IMR-90 (cell line): Measurements from ENCODE around the gene CYP46A1. TPM values are rescaled to one million over a fixed set of nuclear protein-coding genes. Genes with fewer than 3 reads are reported as not detected.

Experiments
- ATAC-seq: fragments of 200-7000 bp; cut with Tn5 transposase; 2 replicates; pipeline ENCODE4 v1.9.1; 2020; ENCODE audit warnings: low read depth, mild to moderate bottlenecking, moderate library complexity
- BruUV-seq: library from RNA; stranded (reverse); fragments of 400-500 nt; replicated peaks from 2 replicates; lab custom pipeline; 2021; lab: Mats Ljungman, UMichigan
- CTCF ChIA-PET: fragments of 300-600 bp; formaldehyde crosslinking; extraction: SDS; loops from one replicate; lab custom pipeline; 2021; ENCODE audit warnings: antibody characterized with exemption; lab: Yijun Ruan, JAX
- POLR2A ChIA-PET: fragments of 300-600 bp; sonication (Branson Sonifier 250); formaldehyde crosslinking; loops from one replicate; lab custom pipeline; 2022; ENCODE audit warnings: antibody characterized with exemption; ENCODE audit not compliant: unreplicated experiment; lab: Charles Lee
- DNase-seq: peaks from one replicate; pipeline ENCODE4 v3.0.0; 2013
- H2AFZ ChIP-seq: replicated peaks from 2 replicates; pipeline ENCODE3; 2013; ENCODE audit warnings: low read length, mild to moderate bottlenecking; ENCODE audit not compliant: poor library complexity
- H2AK5ac ChIP-seq: 2 replicates; pipeline ENCODE4 v1.6.1; 2013; ENCODE audit warnings: low read depth, low read length, inconsistent platforms
- H2AK9ac ChIP-seq: replicated peaks from 2 replicates; pipeline ENCODE3; 2013; ENCODE audit warnings: mild to moderate bottlenecking, low read depth, low read length, moderate library complexity; ENCODE audit not compliant: poor library complexity
- H2BK120ac ChIP-seq: 2 replicates; pipeline ENCODE4 v1.6.1; 2013; ENCODE audit warnings: low read depth, low read length, inconsistent platforms
- H2BK15ac ChIP-seq: 3 replicates; pipeline ENCODE4 v1.6.1; 2013; ENCODE audit warnings: low read depth, low read length, inconsistent platforms
- H2BK20ac ChIP-seq: 2 replicates; pipeline ENCODE4 v1.6.1; 2013; ENCODE audit warnings: low read depth, mild to moderate bottlenecking, inconsistent platforms, low read length, moderate library complexity
- H2BK5ac ChIP-seq: 2 replicates; pipeline ENCODE4 v1.6.1; 2013; ENCODE audit warnings: mild to moderate bottlenecking, low read depth, low read length, inconsistent platforms; ENCODE audit not compliant: poor library complexity, severe bottlenecking
- H3K14ac ChIP-seq: replicated peaks from 2 replicates; pipeline ENCODE4 v1.6.1; 2013; ENCODE audit warnings: low read depth, low read length, inconsistent platforms
- H3K18ac ChIP-seq: 2 replicates; pipeline ENCODE4 v1.6.1; 2013; ENCODE audit warnings: low read depth, low read length, control low read depth
- H3K23ac ChIP-seq: 2 replicates; pipeline ENCODE4 v1.6.1; 2013; ENCODE audit warnings: low read depth, low read length, inconsistent platforms
- H3K27ac ChIP-seq: 2 replicates; pipeline ENCODE4 v1.5.1; 2013; ENCODE audit warnings: mild to moderate bottlenecking, control low read depth, low read length; ENCODE audit not compliant: insufficient read depth
- H3K27me3 ChIP-seq: 2 replicates; pipeline ENCODE4 v1.6.1; 2013; ENCODE audit warnings: low read length; ENCODE audit not compliant: control insufficient read depth, insufficient read depth
- H3K36me3 ChIP-seq: 2 replicates; pipeline ENCODE4 v1.6.1; 2013; ENCODE audit warnings: low read length, mixed read lengths; ENCODE audit not compliant: control insufficient read depth, insufficient read depth
- H3K4ac ChIP-seq: 2 replicates; pipeline ENCODE4 v1.6.1; 2013; ENCODE audit warnings: low read depth, low read length, inconsistent platforms
- H3K4me1 ChIP-seq: 2 replicates; pipeline ENCODE4 v1.6.1; 2013; ENCODE audit warnings: low read length, mixed read lengths; ENCODE audit not compliant: control insufficient read depth, insufficient read depth
- H3K4me2 ChIP-seq: 2 replicates; pipeline ENCODE4 v1.6.1; 2013; ENCODE audit warnings: low read depth, mild to moderate bottlenecking, control low read depth, low read length, moderate library complexity
- H3K4me3 ChIP-seq: 2 replicates; pipeline ENCODE4 v1.5.1; 2013; ENCODE audit warnings: low read depth, mild to moderate bottlenecking, control low read depth, low read length, moderate library complexity; ENCODE audit not compliant: insufficient read depth
- H3K56ac ChIP-seq: 2 replicates; pipeline ENCODE4 v1.6.1; 2013; ENCODE audit warnings: low read length, inconsistent platforms; ENCODE audit not compliant: insufficient read depth; ENCODE audit errors: extremely low read depth
- H3K79me1 ChIP-seq, 2 experiments: 2 replicates each; pipeline ENCODE4 v1.6.1; 2013; ENCODE audit warnings: low read length in 2 of 2, inconsistent platforms in 1 of 2, low read depth in 1 of 2
- H3K9ac ChIP-seq: 2 replicates; pipeline ENCODE4 v1.6.1; 2013; ENCODE audit warnings: low read depth, low read length, control low read depth
- H3K9me1 ChIP-seq: 2 replicates; pipeline ENCODE4 v1.6.1; 2013; ENCODE audit warnings: low read length, inconsistent platforms; ENCODE audit not compliant: insufficient read depth
- H3K9me3 ChIP-seq: 2 replicates; pipeline ENCODE4 v1.6.1; 2013; ENCODE audit warnings: low read length; ENCODE audit not compliant: control insufficient read depth, insufficient read depth
- H4K20me1 ChIP-seq: 2 replicates; pipeline ENCODE4 v1.6.1; 2013; ENCODE audit warnings: low read length, inconsistent platforms; ENCODE audit not compliant: insufficient read depth
- H4K5ac ChIP-seq: 2 replicates; pipeline ENCODE4 v1.6.1; 2013; ENCODE audit warnings: mild to moderate bottlenecking, low read depth, low read length, control low read depth
- H4K8ac ChIP-seq, 2 experiments: 2 replicates each; pipeline ENCODE4 v1.6.1; 2013; ENCODE audit warnings: low read depth in 2 of 2, low read length in 2 of 2, control low read depth in 1 of 2, inconsistent platforms in 1 of 2
- H4K91ac ChIP-seq: 2 replicates; pipeline ENCODE4 v1.6.1; 2013; ENCODE audit warnings: low read depth, low read length, inconsistent platforms; ENCODE audit not compliant: insufficient read depth
- BHLHE40 ChIP-seq: fragments of 150-350 bp; IDR thresholded peaks from 2 replicates; pipeline ENCODE4 v1.6.1; 2016; ENCODE audit warnings: mild to moderate bottlenecking, low read depth, low read length
- CEBPB ChIP-seq: IDR thresholded peaks from 2 replicates; pipeline ENCODE4 v1.6.1; 2012; ENCODE audit warnings: low read depth, low read length, improper control_type of control experiment
- CHD1 ChIP-seq: IDR thresholded peaks from 2 replicates; pipeline ENCODE4 v1.6.1; 2012; ENCODE audit warnings: low read depth, low read length, improper control_type of control experiment
- ELK1 ChIP-seq: fragments of 150-350 bp; IDR thresholded peaks from 2 replicates; pipeline ENCODE4 v1.6.1; 2016; ENCODE audit warnings: low read depth, mild to moderate bottlenecking, low read length, moderate library complexity, borderline replicate concordance
- FOS ChIP-seq: fragments of 150-350 bp; IDR thresholded peaks from 2 replicates; pipeline ENCODE4 v1.6.1; 2016; ENCODE audit warnings: low read depth, low read length
- MAZ ChIP-seq: IDR thresholded peaks from 2 replicates; pipeline ENCODE4 v1.6.1; 2012; ENCODE audit warnings: low read depth, mild to moderate bottlenecking, low read length, improper control_type of control experiment, moderate library complexity, borderline replicate concordance
- MXI1 ChIP-seq: IDR thresholded peaks from 2 replicates; pipeline ENCODE4 v1.6.1; 2012; ENCODE audit warnings: low read depth, mild to moderate bottlenecking, low read length, moderate library complexity, borderline replicate concordance
- POLR2A ChIP-seq: IDR thresholded peaks from 2 replicates; pipeline ENCODE4 v1.6.1; 2012; ENCODE audit warnings: mild to moderate bottlenecking, low read depth, low read length
- RAD21 ChIP-seq: IDR thresholded peaks from 2 replicates; pipeline ENCODE4 v1.6.1; 2012; ENCODE audit warnings: low read length, improper control_type of control experiment
- RCOR1 ChIP-seq: IDR thresholded peaks from 2 replicates; pipeline ENCODE4 v1.6.1; 2012; ENCODE audit warnings: mild to moderate bottlenecking, low read length, improper control_type of control experiment; ENCODE audit not compliant: insufficient replicate concordance
- RFX5 ChIP-seq: IDR thresholded peaks from 2 replicates; pipeline ENCODE4 v1.8.0; 2012; ENCODE audit warnings: low read depth, mild to moderate bottlenecking, low read length, moderate library complexity
- SMC3 ChIP-seq: fragments of 150-350 bp; IDR thresholded peaks from 2 replicates; pipeline ENCODE4 v1.6.1; 2016; ENCODE audit warnings: low read depth, mild to moderate bottlenecking, antibody characterized with exemption, low read length, moderate library complexity
- WGBS, 2 experiments: methylation state at CpG; one replicate each; pipeline versions ENCODE4 v1.1.5 to v1.1.7; 2013; ENCODE audit warnings: missing lambda C conversion rate in 2 of 2; ENCODE audit not compliant: insufficient read length in 1 of 2; ENCODE audit errors: extremely low coverage in 2 of 2; 5-methylcytosine and 5-hydroxymethylcytosine counted together
- dilution Hi-C: fragments of 300-500 bp; cut with HindIII; formaldehyde crosslinking; loops from one replicate; pipeline ENCODE4 v1.14.3; 2018; ENCODE audit warnings: low sequenced_read_pairs; ENCODE audit not compliant: unreplicated experiment
- in situ Hi-C: fragments of 300-500 bp; cut with MboI; formaldehyde crosslinking; loops from 3 replicates; pipeline ENCODE4 v1.14.3; 2019; ENCODE audit warnings: low sequenced_read_pairs, inconsistent platforms, mixed read lengths
- intact Hi-C: fragments of 100-400 bp; cut with micrococcal nuclease; formaldehyde crosslinking; loops from 2 replicates; pipeline ENCODE4 v1.10.0; 2022
- polyA plus RNA-seq, 3 experiments: library from polyadenylated mRNA; depleted of rRNA; stranded (reverse); fragments of >200 nt; gene quantifications; 2 replicates each; pipeline ENCODE4 v1.2.3, GENCODE V29; 2012; ENCODE audit warnings: low replicate concordance in 1 of 3
- total RNA-seq: library from RNA; depleted of rRNA; stranded (reverse); fragments of >200 nt; gene quantifications from 2 replicates; pipeline ENCODE4 v1.2.3, GENCODE V29; 2012
- TF ChIP-seq, protein P1 (sequence below): fragments of 150-350 bp; IDR thresholded peaks from 2 replicates; pipeline ENCODE4 v1.6.1; 2017; ENCODE audit warnings: mild to moderate bottlenecking, antibody characterized with exemption, low read length, low read depth
- TF ChIP-seq, protein P2 (sequence below): conservative IDR thresholded peaks from 2 replicates; pipeline ENCODE4 v1.5.1; 2012; ENCODE audit warnings: mild to moderate bottlenecking, low read depth, low read length, improper control_type of control experiment

CYP46A1 gene
- total and polyA plus RNA-seq, 2 of the 4 experiments (the other 2 are of a cell fraction): 0.18 to 0.31 TPM

DNA sequence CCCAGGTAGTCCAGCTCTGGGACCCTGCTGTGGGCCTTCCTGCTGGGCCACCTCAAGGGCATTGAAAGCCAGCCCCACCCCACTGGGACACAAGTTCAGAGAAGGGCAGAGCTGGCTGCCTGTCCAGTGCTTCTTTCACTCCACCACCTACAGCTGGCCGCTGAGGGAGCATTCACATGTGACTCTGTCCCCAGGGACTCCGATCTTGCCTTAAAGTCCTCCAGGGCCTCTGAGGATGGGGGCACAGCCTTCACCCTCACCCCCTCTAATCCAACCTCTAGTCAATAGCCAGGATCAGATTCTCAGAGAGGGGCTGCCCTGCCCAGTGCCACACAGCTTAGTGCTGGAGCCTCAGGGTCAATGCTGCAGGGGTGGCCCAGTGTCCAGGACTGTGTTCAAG is 5.0 kb upstream of the CYP46A1 start:
- ChIA-PET CTCF (no interaction called here), POLR2A (no interaction called here)
- ATAC-seq (no peak), DNase-seq (no peak)
- peaks cover 19% of the 10 kb centered on the region for H3K27me3 ChIP-seq
- dilution Hi-C loops: no loop called here
- H3K9ac ChIP-seq: no peak overlapping the region
- H3K9me1 ChIP-seq: no peaks in the 10 kb centered on the region
- H4K20me1 ChIP-seq: no peaks in the 10 kb centered on the region
- H2AK9ac ChIP-seq: no peak overlapping the region
- intact Hi-C loops: no loop called here
- no peak overlapping the region for H3K4me2 ChIP-seq
- H2BK120ac ChIP-seq: no peak overlapping the region
- H4K91ac ChIP-seq: no peak overlapping the region
- H2BK20ac ChIP-seq: no peak overlapping the region
- no peak overlapping the region for H4K5ac ChIP-seq
- no peak overlapping the region for H3K14ac ChIP-seq
- H3K4me1 ChIP-seq: peaks cover 6% of the 10 kb centered on the region
- H3K9me3 ChIP-seq: peaks cover 18% of the 10 kb centered on the region
- H4K8ac ChIP-seq: no peak overlapping the region
- no peak overlapping the region for H2AFZ ChIP-seq
- in situ Hi-C loops: no loop called here
- no peak overlapping the region for H3K4ac ChIP-seq
- WGBS, 2 experiments: 83% methylated on average over 2 of the region's 2 CpGs; no CpG with 5 or more reads in 1 of the 2 experiments
- H3K56ac ChIP-seq: no peak overlapping the region
- H3K27ac ChIP-seq: no peak overlapping the region
- TF ChIP-seq BHLHE40 (no peak), FOS (no peak), RFX5 (no peak), CHD1 (no peak), MXI1 (no peak), ELK1 (no peak), POLR2A (no peak), RAD21 (no peak), MAZ (no peak), CEBPB (no peak), RCOR1 (no peak), SMC3 (no peak)
- TF ChIP-seq, protein P1, sequence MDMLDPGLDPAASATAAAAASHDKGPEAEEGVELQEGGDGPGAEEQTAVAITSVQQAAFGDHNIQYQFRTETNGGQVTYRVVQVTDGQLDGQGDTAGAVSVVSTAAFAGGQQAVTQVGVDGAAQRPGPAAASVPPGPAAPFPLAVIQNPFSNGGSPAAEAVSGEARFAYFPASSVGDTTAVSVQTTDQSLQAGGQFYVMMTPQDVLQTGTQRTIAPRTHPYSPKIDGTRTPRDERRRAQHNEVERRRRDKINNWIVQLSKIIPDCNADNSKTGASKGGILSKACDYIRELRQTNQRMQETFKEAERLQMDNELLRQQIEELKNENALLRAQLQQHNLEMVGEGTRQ: no peak
- TF ChIP-seq, protein P2, sequence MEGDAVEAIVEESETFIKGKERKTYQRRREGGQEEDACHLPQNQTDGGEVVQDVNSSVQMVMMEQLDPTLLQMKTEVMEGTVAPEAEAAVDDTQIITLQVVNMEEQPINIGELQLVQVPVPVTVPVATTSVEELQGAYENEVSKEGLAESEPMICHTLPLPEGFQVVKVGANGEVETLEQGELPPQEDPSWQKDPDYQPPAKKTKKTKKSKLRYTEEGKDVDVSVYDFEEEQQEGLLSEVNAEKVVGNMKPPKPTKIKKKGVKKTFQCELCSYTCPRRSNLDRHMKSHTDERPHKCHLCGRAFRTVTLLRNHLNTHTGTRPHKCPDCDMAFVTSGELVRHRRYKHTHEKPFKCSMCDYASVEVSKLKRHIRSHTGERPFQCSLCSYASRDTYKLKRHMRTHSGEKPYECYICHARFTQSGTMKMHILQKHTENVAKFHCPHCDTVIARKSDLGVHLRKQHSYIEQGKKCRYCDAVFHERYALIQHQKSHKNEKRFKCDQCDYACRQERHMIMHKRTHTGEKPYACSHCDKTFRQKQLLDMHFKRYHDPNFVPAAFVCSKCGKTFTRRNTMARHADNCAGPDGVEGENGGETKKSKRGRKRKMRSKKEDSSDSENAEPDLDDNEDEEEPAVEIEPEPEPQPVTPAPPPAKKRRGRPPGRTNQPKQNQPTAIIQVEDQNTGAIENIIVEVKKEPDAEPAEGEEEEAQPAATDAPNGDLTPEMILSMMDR: no peak
- H2AK5ac ChIP-seq: no peak overlapping the region
- no peak overlapping the region for H3K4me3 ChIP-seq
- no peaks in the 10 kb centered on the region for H3K79me1 ChIP-seq
- H2BK5ac ChIP-seq: no peak overlapping the region
- no peak overlapping the region for H3K18ac ChIP-seq
- no TSS peak for BruUV-seq
- no peak overlapping the region for H2BK15ac ChIP-seq
- H3K36me3 ChIP-seq: no peaks in the 10 kb centered on the region
- H3K23ac ChIP-seq: no peak overlapping the region
